Brain microvascular endothelial cell (primary cell): Measurements from ENCODE around the gene CLEC16A.
A peak's percentile ranks its signal among the peaks of the same experiment; 100 is the strongest.

Experiments
- DNase-seq: peaks from one replicate; pipeline ENCODE4 v3.0.0-alpha.2; 2020
- H3K27ac ChIP-seq: fragments of 250-450 bp; sonication (Bioruptor Pico); 2 replicates; pipeline ENCODE4 v1.5.1; 2020; ENCODE audit warnings: mild to moderate bottlenecking, moderate library complexity
- H3K27me3 ChIP-seq: fragments of 250-450 bp; sonication (Bioruptor Pico); replicated peaks from 2 replicates; pipeline ENCODE4 v1.5.1; 2020; ENCODE audit warnings: mild to moderate bottlenecking
- H3K36me3 ChIP-seq: fragments of 250-450 bp; sonication (Bioruptor Pico); replicated peaks from 2 replicates; pipeline ENCODE4 v1.5.1; 2020; ENCODE audit warnings: mild to moderate bottlenecking
- H3K4me3 ChIP-seq: 2 replicates; pipeline ENCODE4 v1.5.1; 2011; ENCODE audit warnings: low read depth, mild to moderate bottlenecking, control low read depth, low read length, moderate library complexity
- in situ Hi-C: cut with HindIII; loops from 2 replicates; pipeline ENCODE4 v1.10.0; 2017; ENCODE audit warnings: low sequenced_read_pairs, low pct_ligation_motif_present
- TF ChIP-seq, protein P1 (sequence below): IDR thresholded peaks from 2 replicates; pipeline ENCODE4 v1.5.1; 2011; ENCODE audit warnings: low read depth, mild to moderate bottlenecking, moderate library complexity, low read length, control low read depth, inconsistent platforms; ENCODE audit errors: missing control alignments

Gene CLEC16A

DNA sequence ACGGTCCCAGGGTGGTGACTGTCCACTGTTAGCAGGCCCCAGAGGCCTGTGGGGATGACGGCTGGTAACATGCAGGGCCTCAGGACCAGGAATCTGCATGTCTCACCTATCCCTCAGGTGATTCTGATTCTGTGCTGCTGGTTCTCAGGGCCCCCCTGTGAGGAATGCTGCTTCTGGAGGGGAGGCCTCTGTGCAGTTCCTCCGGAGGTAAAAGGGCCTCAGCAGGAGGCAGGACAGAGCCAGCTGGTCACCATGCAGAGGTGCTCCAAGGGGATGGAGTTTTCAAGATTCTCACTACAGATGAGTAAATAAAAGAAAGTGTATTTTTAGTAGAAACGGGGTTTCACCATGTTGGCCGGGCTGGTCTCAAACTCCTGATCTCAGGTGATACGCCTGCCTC lies 33.8 kb downstream of the CLEC16A start:
- in situ Hi-C loops, result no loop called here
- Histone ChIP-seq H3K4me3 (no peak overlapping the region), H3K27me3 (no peaks in the 10 kb centered on the region), H3K27ac (no peak overlapping the region), H3K36me3 (peaks cover 6% of the 10 kb centered on the region)
- TF ChIP-seq, protein P1, sequence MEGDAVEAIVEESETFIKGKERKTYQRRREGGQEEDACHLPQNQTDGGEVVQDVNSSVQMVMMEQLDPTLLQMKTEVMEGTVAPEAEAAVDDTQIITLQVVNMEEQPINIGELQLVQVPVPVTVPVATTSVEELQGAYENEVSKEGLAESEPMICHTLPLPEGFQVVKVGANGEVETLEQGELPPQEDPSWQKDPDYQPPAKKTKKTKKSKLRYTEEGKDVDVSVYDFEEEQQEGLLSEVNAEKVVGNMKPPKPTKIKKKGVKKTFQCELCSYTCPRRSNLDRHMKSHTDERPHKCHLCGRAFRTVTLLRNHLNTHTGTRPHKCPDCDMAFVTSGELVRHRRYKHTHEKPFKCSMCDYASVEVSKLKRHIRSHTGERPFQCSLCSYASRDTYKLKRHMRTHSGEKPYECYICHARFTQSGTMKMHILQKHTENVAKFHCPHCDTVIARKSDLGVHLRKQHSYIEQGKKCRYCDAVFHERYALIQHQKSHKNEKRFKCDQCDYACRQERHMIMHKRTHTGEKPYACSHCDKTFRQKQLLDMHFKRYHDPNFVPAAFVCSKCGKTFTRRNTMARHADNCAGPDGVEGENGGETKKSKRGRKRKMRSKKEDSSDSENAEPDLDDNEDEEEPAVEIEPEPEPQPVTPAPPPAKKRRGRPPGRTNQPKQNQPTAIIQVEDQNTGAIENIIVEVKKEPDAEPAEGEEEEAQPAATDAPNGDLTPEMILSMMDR, result no peak
- no peak for DNase-seq

DNA sequence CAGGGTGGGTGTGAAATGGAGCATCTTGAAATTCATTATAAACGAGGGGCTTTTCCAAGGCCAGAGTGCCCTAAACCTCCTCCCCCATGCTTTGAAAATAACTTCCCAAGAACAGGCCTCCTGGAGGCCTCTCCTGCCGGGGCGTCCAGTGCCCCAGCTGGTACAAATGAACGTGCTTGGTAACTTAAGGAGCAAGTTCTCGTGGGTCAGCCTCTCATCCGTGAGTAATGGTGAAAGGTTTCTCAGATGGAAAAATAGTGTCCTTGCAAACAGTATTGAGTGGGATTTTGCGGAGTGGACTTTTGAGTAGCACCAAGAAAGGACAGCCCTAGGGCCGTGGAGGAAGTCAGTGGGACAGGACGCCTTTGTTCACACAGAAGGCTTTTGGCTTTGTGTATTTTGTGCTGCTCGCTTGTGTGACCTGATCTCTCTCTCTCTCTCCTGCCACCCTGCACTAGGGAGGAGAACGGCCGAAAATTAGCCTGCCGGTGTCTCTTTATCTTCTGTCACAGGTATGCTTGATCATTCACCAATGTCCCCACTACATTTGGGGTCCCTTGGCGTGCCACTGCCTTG lies 34.6 kb downstream of the CLEC16A start:
- in situ Hi-C loops, result no loop called here
- peaks cover 5% of the 10 kb centered on the region for H3K36me3 ChIP-seq
- TF ChIP-seq, protein P1, result no peak

DNA sequence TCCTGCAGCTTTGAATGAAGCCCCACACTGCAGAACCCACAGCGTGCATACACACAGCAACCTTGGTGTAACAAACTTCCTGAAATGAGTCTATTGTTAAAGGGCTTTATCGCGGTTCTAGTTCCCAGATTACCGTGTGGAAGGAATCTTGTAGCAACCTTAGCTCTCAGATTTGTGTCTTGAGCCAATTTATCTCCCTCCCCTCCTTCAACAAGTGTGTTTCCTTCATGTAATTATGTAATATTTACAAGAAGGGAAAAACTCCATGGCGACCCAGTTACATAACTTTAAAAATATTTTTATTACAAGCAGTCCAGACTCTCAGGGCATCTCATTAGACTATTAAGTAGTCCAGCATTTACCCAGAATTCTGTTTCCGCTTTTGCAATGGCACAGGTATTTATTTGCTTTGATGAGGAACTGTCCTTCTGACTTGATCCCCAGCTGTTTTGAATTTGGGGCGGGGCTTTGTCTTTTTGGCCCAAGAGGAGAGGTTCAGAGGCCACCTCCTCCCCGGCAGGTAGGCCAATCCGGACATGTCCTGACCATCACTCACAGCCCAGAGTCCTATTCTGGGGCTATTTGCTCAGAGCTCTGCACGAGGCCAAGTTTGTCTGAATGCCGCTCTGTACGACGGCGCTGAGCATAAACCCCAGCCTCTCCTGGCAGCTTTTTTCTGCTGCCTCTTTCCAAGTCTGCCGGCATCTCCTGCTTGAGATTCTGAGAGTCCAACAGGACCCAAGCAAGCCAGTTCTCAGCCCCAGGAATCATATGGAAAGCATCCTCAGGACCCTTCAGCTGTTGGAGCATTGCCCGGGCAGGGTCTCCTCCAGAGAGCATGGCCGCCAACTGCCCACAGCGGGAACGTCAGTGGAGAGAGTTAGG lies 35.6 kb downstream of the CLEC16A start:
- in situ Hi-C loops, result no loop called here
- H3K4me3 ChIP-seq, result no peak overlapping the region
- H3K27ac ChIP-seq, result no peak overlapping the region
- TF ChIP-seq, protein P1, result no peak
- DNase-seq, result no peak
- peaks cover 5% of the 10 kb centered on the region for H3K36me3 ChIP-seq
- H3K27me3 ChIP-seq, result no peaks in the 10 kb centered on the region

More for the DNA sequence above, 34.6 kb downstream of the CLEC16A start:
- Histone ChIP-seq H3K4me3 (no peak overlapping the region), H3K27me3 (no peaks in the 10 kb centered on the region), H3K27ac (no peak overlapping the region)
- DNase-seq, result no peak

DNA sequence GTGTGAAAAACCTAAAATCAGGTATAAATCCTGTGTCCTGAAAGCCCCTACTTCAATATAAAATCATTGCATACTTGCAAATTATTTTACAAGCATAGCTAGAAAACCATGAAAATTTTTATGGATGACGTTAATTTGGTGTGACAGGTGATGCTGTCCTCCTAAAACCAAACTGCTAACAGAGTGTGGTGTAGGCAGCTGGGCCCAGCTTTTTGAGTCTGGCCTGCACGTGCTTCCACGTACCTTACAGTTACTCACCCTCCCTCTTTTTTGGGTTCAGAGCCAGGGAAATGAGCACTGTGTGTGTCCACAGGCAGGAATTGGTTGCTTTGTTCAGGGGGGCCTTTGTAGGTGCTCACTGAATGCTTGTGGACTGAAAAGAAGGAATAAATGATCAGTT lies 36.4 kb downstream of the CLEC16A start:
- in situ Hi-C loops, result no loop called here
- Histone ChIP-seq H3K27me3 (no peaks in the 10 kb centered on the region), H3K36me3 (peaks cover 5% of the 10 kb centered on the region), H3K27ac (no peak overlapping the region), H3K4me3 (no peak overlapping the region)
- DNase-seq, result no peak
- TF ChIP-seq, protein P1, result no peak

DNA sequence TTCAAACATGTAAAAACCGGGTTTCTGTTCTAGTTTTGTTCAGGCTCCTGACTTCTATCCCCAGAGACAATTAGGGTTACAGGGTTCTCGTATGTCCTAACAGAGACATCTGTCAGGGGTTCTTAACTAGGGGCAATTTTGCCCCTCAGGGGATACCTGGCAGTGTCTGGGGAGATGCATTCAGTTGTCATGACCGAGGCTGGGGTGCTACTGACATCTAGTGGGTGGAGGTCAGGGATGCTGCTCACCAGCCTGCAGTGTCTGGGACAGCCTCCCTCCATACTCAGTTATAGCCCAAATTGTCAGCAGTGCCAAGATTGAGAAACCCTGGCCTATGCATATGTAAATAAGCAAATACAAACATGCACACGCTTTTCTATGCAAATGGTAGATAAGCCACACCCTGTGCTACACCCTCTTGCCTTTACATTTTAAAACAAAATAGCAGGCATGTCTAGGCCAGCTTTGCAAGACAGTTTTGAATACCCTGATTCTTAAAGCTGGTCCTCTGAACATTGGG lies 37.4 kb downstream of the CLEC16A start:
- Histone ChIP-seq H3K27ac (no peak overlapping the region), H3K36me3 (peaks cover 5% of the 10 kb centered on the region)
- in situ Hi-C loops, result no loop called here

More for the DNA sequence above, 37.4 kb downstream of the CLEC16A start:
- Histone ChIP-seq H3K4me3 (no peak overlapping the region), H3K27me3 (no peaks in the 10 kb centered on the region)
- DNase-seq, result no peak
- TF ChIP-seq, protein P1, result peak; percentile 53
